DND-41 (cell line): ENCODE measurements around the gene STIMATE.

Source experiments
- ATAC-seq: fragments of 200-7000 bp; cut with Tn5 transposase; 3 replicates; pipeline ENCODE4 v1.9.1; 2021; ENCODE audit warnings: low read depth; ENCODE audit not compliant: insufficient read depth
- DNase-seq: peaks from one replicate; pipeline ENCODE4 v3.0.0-alpha.2; 2020
- H2AFZ ChIP-seq: 2 replicates; pipeline ENCODE4 v1.6.0; 2012; ENCODE audit warnings: low read depth, low read length
- H3K27ac ChIP-seq: 2 replicates; pipeline ENCODE4 v1.5.1; 2012; ENCODE audit warnings: low read length, inconsistent platforms
- H3K27me3 ChIP-seq: fragments of 200-600 bp; sonication (generic); 2 replicates; pipeline ENCODE4 v1.6.0; 2012; ENCODE audit warnings: low read length, mild to moderate bottlenecking, inconsistent platforms; ENCODE audit not compliant: insufficient read depth, poor library complexity
- H3K36me3 ChIP-seq: 2 replicates; pipeline ENCODE4 v1.5.1; 2012; ENCODE audit warnings: low read length, inconsistent platforms; ENCODE audit not compliant: insufficient read depth
- H3K4me1 ChIP-seq: 2 replicates; pipeline ENCODE4 v1.5.1; 2012; ENCODE audit warnings: mild to moderate bottlenecking, low read length; ENCODE audit not compliant: insufficient read depth
- H3K4me2 ChIP-seq: 2 replicates; pipeline ENCODE4 v1.6.0; 2012; ENCODE audit warnings: mild to moderate bottlenecking, moderate library complexity, low read length, inconsistent platforms; ENCODE audit not compliant: insufficient read depth
- H3K4me3 ChIP-seq, 2 experiments: fragments of 200-600 bp in 1 of 2; shearing (Covaris generic) in 1 of 2; 2 replicates each; pipeline ENCODE4 v1.5.1; 2012 to 2016; ENCODE audit warnings: inconsistent platforms in 2 of 2, low read length in 2 of 2, mild to moderate bottlenecking in 2 of 2, low read depth in 1 of 2, moderate library complexity in 1 of 2
- H3K79me2 ChIP-seq: 2 replicates; pipeline ENCODE4 v1.6.0; 2012; ENCODE audit warnings: low read length, inconsistent platforms; ENCODE audit not compliant: insufficient read depth
- H3K9ac ChIP-seq: 2 replicates; pipeline ENCODE4 v1.6.0; 2012; ENCODE audit warnings: low read depth, mild to moderate bottlenecking, inconsistent platforms, low read length, moderate library complexity
- H3K9me3 ChIP-seq: 2 replicates; pipeline ENCODE4 v1.5.1; 2012; ENCODE audit warnings: low read length, moderate library complexity, mild to moderate bottlenecking, inconsistent platforms; ENCODE audit not compliant: insufficient read depth, severe bottlenecking
- H4K20me1 ChIP-seq: 2 replicates; pipeline ENCODE4 v1.6.0; 2012; ENCODE audit warnings: low read length; ENCODE audit not compliant: insufficient read depth
- CTCF ChIP-seq: IDR thresholded peaks from 2 replicates; pipeline ENCODE4 v1.5.1; 2012; ENCODE audit warnings: borderline replicate concordance, low read length, moderate library complexity, mild to moderate bottlenecking; ENCODE audit not compliant: poor library complexity, severe bottlenecking; ENCODE audit errors: extremely low read depth
- EZH2 ChIP-seq: IDR thresholded peaks from 3 replicates; pipeline ENCODE4 v1.6.1; 2012; ENCODE audit warnings: borderline replicate concordance, low read depth, mild to moderate bottlenecking, moderate library complexity, low read length, inconsistent platforms; ENCODE audit not compliant: severe bottlenecking

The STIMATE gene

GRCh38 chr3:52791928-52792327, 105.4 kb downstream of the STIMATE start:
- Histone ChIP-seq H3K36me3 (no peaks in the 10 kb centered on the region), H3K79me2 (no peaks in the 10 kb centered on the region), H3K9ac (no peak overlapping the region), H3K4me3 (no peak overlapping the region), H3K4me1 (no peaks in the 10 kb centered on the region), H4K20me1 (no peaks in the 10 kb centered on the region), H2AFZ (no peak overlapping the region), H3K9me3 (no peaks in the 10 kb centered on the region), H3K27me3 (no peaks in the 10 kb centered on the region), H3K27ac (no peak overlapping the region), H3K4me2 (no peak overlapping the region)
- DNase-seq (no peak), ATAC-seq (no peak)
- TF ChIP-seq EZH2 = no peak
- no peak for TF ChIP-seq CTCF

- Histone ChIP-seq H3K9ac (no peak overlapping the region), H3K4me1 (no peaks in the 10 kb centered on the region)
Measured at GRCh38 chr3:52791366-52791765, 106.0 kb downstream of the STIMATE start.

GRCh38 chr3:52790741-52791140, 106.6 kb downstream of the STIMATE start:
- Histone ChIP-seq H3K79me2 (no peaks in the 10 kb centered on the region), H3K27ac (no peak overlapping the region), H3K9me3 (no peaks in the 10 kb centered on the region), H3K27me3 (no peaks in the 10 kb centered on the region), H3K4me1 (no peaks in the 10 kb centered on the region), H4K20me1 (no peaks in the 10 kb centered on the region), H3K9ac (no peak overlapping the region), H3K4me2 (no peak overlapping the region), H3K4me3 (no peak overlapping the region), H2AFZ (no peak overlapping the region), H3K36me3 (no peaks in the 10 kb centered on the region)
- DNase-seq (no peak), ATAC-seq (no peak)
- TF ChIP-seq EZH2 (no peak), CTCF (no peak)

More at GRCh38 chr3:52791366-52791765, 106.0 kb downstream of the STIMATE start:
- Histone ChIP-seq H3K36me3 (no peaks in the 10 kb centered on the region), H3K4me3 (no peak overlapping the region), H3K9me3 (no peaks in the 10 kb centered on the region), H2AFZ (no peak overlapping the region), H3K4me2 (no peak overlapping the region), H3K27ac (no peak overlapping the region), H4K20me1 (no peaks in the 10 kb centered on the region), H3K27me3 (no peaks in the 10 kb centered on the region), H3K79me2 (no peaks in the 10 kb centered on the region)
- DNase-seq = no peak
- ATAC-seq = no peak
- TF ChIP-seq CTCF = no peak
- no peak for TF ChIP-seq EZH2

- H3K9me3 ChIP-seq = no peaks in the 10 kb centered on the region
- H3K36me3 ChIP-seq = no peaks in the 10 kb centered on the region
- no peaks in the 10 kb centered on the region for H4K20me1 ChIP-seq
- no peak overlapping the region for H3K9ac ChIP-seq
- no peak overlapping the region for H3K4me3 ChIP-seq
- no peak for ATAC-seq
- H3K4me1 ChIP-seq = no peaks in the 10 kb centered on the region
- no peak overlapping the region for H2AFZ ChIP-seq
- H3K27me3 ChIP-seq = no peaks in the 10 kb centered on the region
- no peak overlapping the region for H3K4me2 ChIP-seq
- no peak overlapping the region for H3K27ac ChIP-seq
- DNase-seq = no peak
- no peaks in the 10 kb centered on the region for H3K79me2 ChIP-seq
- TF ChIP-seq CTCF = no peak
- TF ChIP-seq EZH2 = no peak
Measured at GRCh38 chr3:52790337-52790736, 107.0 kb downstream of the STIMATE start.
